Activated CD8-positive, alpha-beta T cell treated with anti-CD3 and anti-CD28 coated beads for 36 hours (primary cell): ENCODE measurements around the gene KATNB1. TPM values are rescaled to one million over a fixed set of nuclear protein-coding genes. Genes with fewer than 3 reads are reported as not detected.

Experiments used
- ATAC-seq: fragments of 200-7000 bp; cut with Tn5 transposase; one replicate; pipeline ENCODE4 v1.10.0; 2021; ENCODE audit warnings: mild to moderate bottlenecking, moderate library complexity
- CTCF ChIA-PET: fragments of 350-600 bp; sonication (Branson Sonifier 250); formaldehyde crosslinking; loops from one replicate; lab custom pipeline; 2021; ENCODE audit warnings: antibody characterized with exemption; lab: Charles Lee
- POLR2A ChIA-PET: fragments of 350-600 bp; sonication (Branson Sonifier 250); formaldehyde crosslinking; loops from one replicate; lab custom pipeline; 2021; ENCODE audit warnings: antibody characterized with exemption; lab: Charles Lee
- DNase-seq: peaks from one replicate; pipeline ENCODE4 v3.0.0-alpha.2; 2020
- H3K27ac Mint-ChIP-seq: one replicate; pipeline ENCODE4 v1.8.0; 2021; ENCODE audit warnings: mild to moderate bottlenecking, mixed read lengths
- H3K27me3 Mint-ChIP-seq: one replicate; pipeline ENCODE4 v1.8.0; 2021; ENCODE audit warnings: mixed read lengths
- H3K36me3 Mint-ChIP-seq: one replicate; pipeline ENCODE4 v1.8.0; 2021; ENCODE audit warnings: low read depth, mixed read lengths
- H3K4me1 Mint-ChIP-seq: one replicate; pipeline ENCODE4 v1.8.0; 2021; ENCODE audit warnings: low read depth, mixed read lengths
- H3K4me3 Mint-ChIP-seq: one replicate; pipeline ENCODE4 v1.8.0; 2021; ENCODE audit warnings: mild to moderate bottlenecking, moderate library complexity, mixed read lengths
- H3K9me3 Mint-ChIP-seq: one replicate; pipeline ENCODE4 v1.8.0; 2021; ENCODE audit warnings: mixed read lengths
- CTCF ChIP-seq: fragments of 200-600 bp; IDR thresholded peaks from one replicate; pipeline ENCODE4 v1.8.0; 2022; ENCODE audit warnings: antibody characterized with exemption, mild to moderate bottlenecking
- intact Hi-C: fragments of 100-400 bp; cut with micrococcal nuclease; formaldehyde crosslinking; loops from one replicate; pipeline ENCODE4 v1.10.0; 2022
- total RNA-seq, 2 experiments: library from RNA; stranded (reverse); gene quantifications; one replicate each; pipeline ENCODE4 v1.2.3, GENCODE V29; 2021

Gene KATNB1
- total RNA-seq, 2 experiments from 2014 or later = 35.1 to 39.6 TPM

DNA sequence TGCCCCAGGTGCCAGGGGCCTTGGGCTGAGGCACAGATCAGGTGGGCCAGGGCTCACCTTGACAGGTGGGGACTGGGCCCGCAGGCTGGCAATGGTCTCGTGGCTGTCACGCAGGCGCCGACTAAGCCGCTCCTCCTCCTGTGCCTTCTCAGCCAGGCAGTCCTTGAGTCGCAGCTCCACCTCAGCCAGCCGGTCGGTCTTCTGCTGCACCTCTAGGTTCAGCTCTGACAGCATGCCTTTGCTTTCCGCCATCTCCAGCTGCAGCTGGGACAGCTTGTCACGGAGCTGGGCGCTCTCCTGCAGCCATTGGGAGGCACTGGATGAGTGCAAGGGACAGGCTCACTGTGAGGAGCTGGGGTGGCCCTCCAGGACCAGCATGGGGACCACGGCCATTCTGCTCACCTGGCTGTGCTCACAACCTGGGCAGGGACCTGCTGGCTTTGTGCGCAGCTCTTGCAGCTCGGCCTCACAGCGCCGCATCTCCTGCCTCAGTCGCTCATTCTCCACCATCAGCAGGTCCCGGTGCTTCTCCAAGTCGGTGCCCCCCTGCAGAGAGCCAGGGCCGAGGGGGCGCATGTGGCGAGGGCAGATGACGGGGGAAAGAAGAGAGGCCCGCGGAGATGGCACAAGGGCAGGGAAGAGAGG, 35.7 kb downstream of the KATNB1 start:
- H3K4me3 Mint-ChIP-seq = no peak overlapping the region
- intact Hi-C loops = no loop called here
- TF ChIP-seq CTCF = no peak
- H3K4me1 Mint-ChIP-seq = no peaks in the 10 kb centered on the region
- POLR2A ChIA-PET = no interaction called here
- H3K27ac Mint-ChIP-seq = no peak overlapping the region
- ATAC-seq (no peak), DNase-seq (no peak)
- H3K9me3 Mint-ChIP-seq = no peaks in the 10 kb centered on the region
- H3K36me3 Mint-ChIP-seq = no peaks in the 10 kb centered on the region
- CTCF ChIA-PET = interaction anchor here (0.6 to 1.1 kb wide), 2 partner anchors 20 to 87 kb away, joined by 3 read pairs; no protein-coding TSS in a partner anchor
- no peaks in the 10 kb centered on the region for H3K27me3 Mint-ChIP-seq

GRCh38 chr16:57773019-57773418, 37.4 kb downstream of the KATNB1 start:
- intact Hi-C loops = no loop called here

GRCh38 chr16:57773655-57774295, 38.2 kb downstream of the KATNB1 start:
- no peak for ATAC-seq
- no peak for TF ChIP-seq CTCF
- POLR2A ChIA-PET = no interaction called here

More at GRCh38 chr16:57773019-57773418, 37.4 kb downstream of the KATNB1 start:
- Mint-ChIP-seq H3K27me3 (no peaks in the 10 kb centered on the region), H3K36me3 (no peaks in the 10 kb centered on the region), H3K4me1 (no peaks in the 10 kb centered on the region), H3K9me3 (no peaks in the 10 kb centered on the region), H3K27ac (no peak overlapping the region), H3K4me3 (no peak overlapping the region)
- TF ChIP-seq CTCF = no peak
- POLR2A ChIA-PET = no interaction called here
- DNase-seq (no peak), ATAC-seq (no peak)
- CTCF ChIA-PET = no interaction called here

DNA sequence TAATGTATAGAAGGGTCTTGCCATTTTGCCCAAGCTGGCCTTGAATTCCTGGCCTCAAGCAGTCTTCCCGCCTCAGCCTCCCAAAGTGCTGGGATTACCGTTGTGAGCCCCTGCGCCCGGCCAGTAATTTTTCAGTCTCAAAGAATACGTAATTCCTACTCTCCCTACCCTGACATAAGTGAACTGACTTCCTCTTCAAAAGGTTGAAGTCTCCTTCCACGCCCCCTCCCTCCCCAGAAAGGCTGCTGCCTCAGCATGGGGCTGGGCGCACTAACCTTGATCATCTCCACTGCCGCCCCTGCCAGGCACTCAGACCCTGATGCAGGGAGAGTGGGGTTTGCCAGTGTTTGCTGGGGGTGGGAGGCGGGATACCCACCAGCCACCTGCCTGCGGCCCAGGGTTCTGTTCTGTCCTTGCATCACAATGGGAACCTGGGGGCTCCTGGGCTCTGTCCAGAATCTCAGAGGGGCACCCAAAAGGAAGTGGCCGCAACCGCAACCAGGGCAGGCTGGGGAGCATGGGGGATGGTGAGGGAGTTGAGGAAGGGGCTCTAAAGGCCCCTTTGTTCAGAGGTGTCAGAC, 39.2 kb downstream of the KATNB1 start:
- CTCF ChIA-PET = no interaction called here
- no peaks in the 10 kb centered on the region for H3K9me3 Mint-ChIP-seq

More at GRCh38 chr16:57773655-57774295, 38.2 kb downstream of the KATNB1 start:
- H3K27me3 Mint-ChIP-seq = no peaks in the 10 kb centered on the region
- H3K4me3 Mint-ChIP-seq = no peak overlapping the region
- CTCF ChIA-PET = no interaction called here
- H3K9me3 Mint-ChIP-seq = no peaks in the 10 kb centered on the region
- no peaks in the 10 kb centered on the region for H3K36me3 Mint-ChIP-seq
- no peak overlapping the region for H3K27ac Mint-ChIP-seq
- H3K4me1 Mint-ChIP-seq = no peaks in the 10 kb centered on the region
- intact Hi-C loops = no loop called here
- DNase-seq = no peak

More for the DNA sequence above, 39.2 kb downstream of the KATNB1 start:
- TF ChIP-seq CTCF = no peak
- no peaks in the 10 kb centered on the region for H3K4me1 Mint-ChIP-seq
- DNase-seq = no peak
- POLR2A ChIA-PET = no interaction called here
- no peak overlapping the region for H3K4me3 Mint-ChIP-seq
- ATAC-seq = no peak
- no peaks in the 10 kb centered on the region for H3K27me3 Mint-ChIP-seq
- no peaks in the 10 kb centered on the region for H3K36me3 Mint-ChIP-seq
- H3K27ac Mint-ChIP-seq = no peak overlapping the region
- intact Hi-C loops = no loop called here
